Endodermal cell (in vitro differentiated cells): Measurements from ENCODE around the gene CHKB. TPM values are rescaled to one million over a fixed set of nuclear protein-coding genes. Genes with fewer than 3 reads are reported as not detected.
"Not testable (repeated sequence)": the region's sequence is repeated elsewhere in the genome, so short reads cannot be mapped to it uniquely, and the experiment has no call there.

Experiments used
- DNase-seq: peaks from one replicate; pipeline ENCODE4 v3.0.0-alpha.2; 2017
- H3K27ac ChIP-seq: 2 replicates; pipeline ENCODE4 v1.5.1; 2013; ENCODE audit warnings: mild to moderate bottlenecking, low read depth, low read length, moderate library complexity
- H3K27me3 ChIP-seq: 2 replicates; pipeline ENCODE4 v1.6.1; 2013; ENCODE audit warnings: mild to moderate bottlenecking, low read length, moderate library complexity; ENCODE audit not compliant: insufficient read depth, control insufficient read depth, poor library complexity, severe bottlenecking
- H3K36me3 ChIP-seq: 2 replicates; pipeline ENCODE4 v1.7.0; 2013; ENCODE audit warnings: mild to moderate bottlenecking, low read length, moderate library complexity; ENCODE audit not compliant: control insufficient read depth, insufficient read depth
- H3K4me1 ChIP-seq: one replicate; pipeline ENCODE4 v1.7.0; 2013; ENCODE audit warnings: low read length; ENCODE audit not compliant: control insufficient read depth, insufficient read depth
- H3K4me3 ChIP-seq: 2 replicates; pipeline ENCODE4 v1.5.1; 2013; ENCODE audit warnings: mild to moderate bottlenecking, low read length, moderate library complexity
- H3K9ac ChIP-seq: 2 replicates; pipeline ENCODE4 v1.6.1; 2013; ENCODE audit warnings: mild to moderate bottlenecking, low read length, moderate library complexity; ENCODE audit not compliant: poor library complexity, severe bottlenecking; ENCODE audit errors: extremely low read depth
- H3K9me3 ChIP-seq: 2 replicates; pipeline ENCODE4 v1.6.1; 2013; ENCODE audit warnings: mild to moderate bottlenecking, low read length, moderate library complexity; ENCODE audit not compliant: control insufficient read depth
- H3K27ac Mint-ChIP-seq: 2 replicates; pipeline ENCODE4 v1.8.0; 2020; ENCODE audit warnings: mixed read lengths
- H3K27me3 Mint-ChIP-seq: 2 replicates; pipeline ENCODE4 v1.8.0; 2021; ENCODE audit warnings: mild to moderate bottlenecking, mixed read lengths; ENCODE audit not compliant: insufficient read depth
- H3K36me3 Mint-ChIP-seq: 2 replicates; pipeline ENCODE4 v1.8.0; 2020; ENCODE audit warnings: low read depth, mixed read lengths
- H3K4me1 Mint-ChIP-seq: 2 replicates; pipeline ENCODE4 v1.8.0; 2020; ENCODE audit warnings: mixed read lengths
- H3K4me3 Mint-ChIP-seq: 2 replicates; pipeline ENCODE4 v1.8.0; 2020; ENCODE audit warnings: mild to moderate bottlenecking, moderate library complexity, mixed read lengths
- H3K9me3 Mint-ChIP-seq: 2 replicates; pipeline ENCODE4 v1.8.0; 2020; ENCODE audit warnings: mild to moderate bottlenecking, mixed read lengths
- WGBS, 2 experiments: methylation state at CpG; one replicate each; pipeline versions ENCODE4 v1.1.5 to v1.1.7; 2013; ENCODE audit warnings: missing lambda C conversion rate in 2 of 2, mixed read lengths in 1 of 2; ENCODE audit not compliant: insufficient coverage in 1 of 2, insufficient read length in 1 of 2; 5-methylcytosine and 5-hydroxymethylcytosine counted together
- total RNA-seq, 2 donors: library from RNA; stranded (reverse); fragmentation: NEBNext Ultra II Directional in 1 of 2; extraction: Animal tissue kit (Norgen Biotek cat#: 25700) in 1 of 2; gene quantifications; 2 replicates in 1 of 2; 3 replicates in 1 of 2; pipeline ENCODE4 v1.2.1, GENCODE V29; 2021
- TF ChIP-seq, protein P1 (sequence below): fragments of 200-600 bp; sonication (generic); conservative IDR thresholded peaks from 2 replicates; pipeline ENCODE4 v1.5.0; 2021; ENCODE audit warnings: antibody characterized with exemption, mild to moderate bottlenecking

CHKB gene
- total RNA-seq, 2 donors from 2014 or later, result 108 TPM

DNA sequence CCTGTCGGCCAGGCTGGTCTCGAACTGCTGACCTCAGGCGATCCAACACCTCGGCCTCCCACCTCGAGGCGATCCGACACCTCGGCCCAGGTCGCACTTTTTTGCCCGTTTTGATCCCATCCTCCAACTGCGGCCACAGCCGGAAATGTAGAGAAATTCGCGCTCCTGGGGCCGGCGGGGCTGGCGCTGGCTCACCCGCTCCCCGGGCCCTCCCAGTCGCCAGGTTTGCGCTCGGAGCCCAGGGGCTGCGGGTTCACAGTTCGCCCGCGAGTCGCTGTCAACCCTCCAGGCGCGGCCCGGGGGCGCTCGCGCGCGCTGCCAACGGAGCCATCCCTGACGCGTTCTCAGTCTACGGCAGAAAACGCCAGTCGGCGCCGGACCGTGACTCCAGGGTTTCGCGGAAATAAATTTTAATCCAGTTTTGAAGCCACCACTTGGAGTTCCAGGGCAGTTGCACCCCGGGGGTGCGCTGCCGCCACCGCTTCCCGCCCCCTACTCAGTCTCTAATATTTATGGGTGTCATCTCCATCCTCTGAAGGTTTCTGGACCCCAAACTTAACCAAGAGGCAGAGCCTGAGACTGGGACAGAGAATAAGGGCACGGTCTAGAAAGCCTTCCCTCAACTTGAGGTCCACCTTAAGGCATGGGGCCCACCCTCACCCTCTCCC is 38.4 kb downstream of the CHKB start:
- H3K4me1 ChIP-seq, result no peaks in the 10 kb centered on the region
- no peaks in the 10 kb centered on the region for H3K9me3 Mint-ChIP-seq
- 14% methylated on average over 30 to 52 of the region's 52 CpGs for WGBS, 2 experiments
- no peak overlapping the region for H3K9ac ChIP-seq
- no peak overlapping the region for H3K27ac ChIP-seq
- TF ChIP-seq, protein P1, sequence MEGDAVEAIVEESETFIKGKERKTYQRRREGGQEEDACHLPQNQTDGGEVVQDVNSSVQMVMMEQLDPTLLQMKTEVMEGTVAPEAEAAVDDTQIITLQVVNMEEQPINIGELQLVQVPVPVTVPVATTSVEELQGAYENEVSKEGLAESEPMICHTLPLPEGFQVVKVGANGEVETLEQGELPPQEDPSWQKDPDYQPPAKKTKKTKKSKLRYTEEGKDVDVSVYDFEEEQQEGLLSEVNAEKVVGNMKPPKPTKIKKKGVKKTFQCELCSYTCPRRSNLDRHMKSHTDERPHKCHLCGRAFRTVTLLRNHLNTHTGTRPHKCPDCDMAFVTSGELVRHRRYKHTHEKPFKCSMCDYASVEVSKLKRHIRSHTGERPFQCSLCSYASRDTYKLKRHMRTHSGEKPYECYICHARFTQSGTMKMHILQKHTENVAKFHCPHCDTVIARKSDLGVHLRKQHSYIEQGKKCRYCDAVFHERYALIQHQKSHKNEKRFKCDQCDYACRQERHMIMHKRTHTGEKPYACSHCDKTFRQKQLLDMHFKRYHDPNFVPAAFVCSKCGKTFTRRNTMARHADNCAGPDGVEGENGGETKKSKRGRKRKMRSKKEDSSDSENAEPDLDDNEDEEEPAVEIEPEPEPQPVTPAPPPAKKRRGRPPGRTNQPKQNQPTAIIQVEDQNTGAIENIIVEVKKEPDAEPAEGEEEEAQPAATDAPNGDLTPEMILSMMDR, result peak; percentile 80
- peaks cover 8% of the 10 kb centered on the region for H3K4me1 Mint-ChIP-seq
- H3K36me3 Mint-ChIP-seq, result no peaks in the 10 kb centered on the region
- H3K27me3 Mint-ChIP-seq, result peaks cover 13% of the 10 kb centered on the region
- H3K4me3 Mint-ChIP-seq, result no peak overlapping the region
- no peaks in the 10 kb centered on the region for H3K9me3 ChIP-seq
- H3K4me3 ChIP-seq, result no peak overlapping the region
- H3K27me3 ChIP-seq, result peaks cover 14% of the 10 kb centered on the region
- peak; percentile 95 for DNase-seq
- no peaks in the 10 kb centered on the region for H3K36me3 ChIP-seq
- H3K27ac Mint-ChIP-seq, result no peak overlapping the region

GRCh38 chr22:50542416-50542927 is 40.2 kb downstream of the CHKB start:
- H3K9ac ChIP-seq, result no peak overlapping the region
- H3K36me3 ChIP-seq, result no peaks in the 10 kb centered on the region
- Mint-ChIP-seq H3K27me3 (peaks cover 18% of the 10 kb centered on the region), H3K4me3 (no peak overlapping the region), H3K4me1 (peaks cover 8% of the 10 kb centered on the region), H3K27ac (no peak overlapping the region), H3K9me3 (no peaks in the 10 kb centered on the region), H3K36me3 (no peaks in the 10 kb centered on the region)
- DNase-seq, result no peak
- no peak overlapping the region for H3K4me3 ChIP-seq
- no peaks in the 10 kb centered on the region for H3K9me3 ChIP-seq
- H3K4me1 ChIP-seq, result no peaks in the 10 kb centered on the region
- H3K27ac ChIP-seq, result no peak overlapping the region
- H3K27me3 ChIP-seq, result peaks cover 21% of the 10 kb centered on the region
- 96 to 97% methylated on average over 19 of the region's 19 CpGs for WGBS, 2 experiments
- TF ChIP-seq, protein P1, result peak; percentile 29

DNA sequence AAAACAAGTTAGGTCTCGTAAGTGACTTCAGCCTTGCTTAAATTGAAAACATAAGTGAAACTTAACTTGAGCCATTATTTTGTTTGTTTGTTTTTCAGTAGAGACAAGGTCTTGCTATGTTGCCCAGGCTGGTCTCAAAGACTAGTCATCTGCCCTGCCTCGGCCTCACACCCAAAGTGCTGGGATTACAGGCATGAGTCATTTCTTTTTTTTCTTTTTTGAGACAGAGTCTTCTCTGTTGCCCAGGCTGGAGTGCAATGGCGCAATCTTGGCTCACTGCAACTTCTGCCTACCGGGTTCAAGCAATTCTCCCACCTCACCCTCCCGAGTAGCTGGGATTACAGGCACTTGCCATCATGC is 41.0 kb downstream of the CHKB start:
- not testable (repeated sequence) for H3K36me3 Mint-ChIP-seq, H3K4me1 ChIP-seq, H3K9me3 ChIP-seq, H3K4me3 ChIP-seq, DNase-seq, H3K9ac ChIP-seq, H3K4me3 Mint-ChIP-seq, H3K4me1 Mint-ChIP-seq, H3K36me3 ChIP-seq, H3K27ac Mint-ChIP-seq, H3K9me3 Mint-ChIP-seq, H3K27ac ChIP-seq
- H3K27me3 Mint-ChIP-seq, result peaks cover 18% of the 10 kb centered on the region
- WGBS, 2 experiments, result 87 to 91% methylated on average over 3 to 5 of the region's 5 CpGs
- peaks cover 23% of the 10 kb centered on the region for H3K27me3 ChIP-seq
